RCC 7860 (cell line): ENCODE measurements around the gene XIRP2.

Experiments used
- DNase-seq: peaks from one replicate; pipeline ENCODE4 v3.0.0-alpha.2; 2015; ENCODE audit warnings: low spot score
- FAIRE-seq: peaks from 2 replicates; lab custom pipeline; 2012; peaks lifted over from hg19 to GRCh38; lab: Jason Lieb, UNC

The XIRP2 gene

GRCh38 chr2:166934817-166935216 is 46.5 kb downstream of the XIRP2 start:
- no peak for DNase-seq
- FAIRE-seq: no peak

GRCh38 chr2:166942377-166942776 is 54.1 kb downstream of the XIRP2 start:
- DNase-seq: no peak
- no peak for FAIRE-seq

- no peak for FAIRE-seq
- DNase-seq: no peak
Measured at GRCh38 chr2:166944909-166945308, 56.6 kb downstream of the XIRP2 start.

- FAIRE-seq (peak; percentile 83), DNase-seq (peak; percentile 72)
Measured at GRCh38 chr2:166957686-166958085, 69.4 kb downstream of the XIRP2 start.

- no peak for FAIRE-seq
- no peak for DNase-seq
Measured at GRCh38 chr2:166958986-166959481, 70.8 kb downstream of the XIRP2 start.

- no peak for DNase-seq
- FAIRE-seq: no peak
Measured at GRCh38 chr2:166959556-166959955, 71.3 kb downstream of the XIRP2 start.

GRCh38 chr2:166960702-166961270 is 72.5 kb downstream of the XIRP2 start:
- FAIRE-seq: no peak
- no peak for DNase-seq

- DNase-seq (no peak), FAIRE-seq (no peak)
Measured at GRCh38 chr2:166961933-166962332, 73.7 kb downstream of the XIRP2 start.

GRCh38 chr2:166969486-166969885 is 81.2 kb downstream of the XIRP2 start:
- DNase-seq (no peak), FAIRE-seq (no peak)

GRCh38 chr2:166972002-166972401 is 83.7 kb downstream of the XIRP2 start:
- FAIRE-seq (no peak), DNase-seq (no peak)

GRCh38 chr2:166972418-166972817 is 84.1 kb downstream of the XIRP2 start:
- DNase-seq (no peak), FAIRE-seq (no peak)

GRCh38 chr2:166984188-166984587 is 95.9 kb downstream of the XIRP2 start:
- FAIRE-seq: no peak
- no peak for DNase-seq

GRCh38 chr2:166984797-166985196 is 96.5 kb downstream of the XIRP2 start:
- no peak for FAIRE-seq
- no peak for DNase-seq

GRCh38 chr2:166994588-166995336 is 106.5 kb downstream of the XIRP2 start:
- FAIRE-seq: no peak
- DNase-seq: no peak

- FAIRE-seq: no peak
- no peak for DNase-seq
Measured at GRCh38 chr2:166996465-166996864, 108.2 kb downstream of the XIRP2 start.

- FAIRE-seq (no peak), DNase-seq (no peak)
Measured at GRCh38 chr2:167001165-167001564, 112.9 kb downstream of the XIRP2 start.

GRCh38 chr2:167005096-167005495 is 116.8 kb downstream of the XIRP2 start:
- no peak for FAIRE-seq

GRCh38 chr2:167013227-167013626 is 124.9 kb downstream of the XIRP2 start:
- no peak for FAIRE-seq
- DNase-seq: no peak

More at GRCh38 chr2:167005096-167005495, 116.8 kb downstream of the XIRP2 start:
- DNase-seq: no peak

- DNase-seq: no peak
- FAIRE-seq: no peak
Measured at GRCh38 chr2:167015806-167016205, 127.5 kb downstream of the XIRP2 start.

GRCh38 chr2:167017021-167017420 is 128.7 kb downstream of the XIRP2 start:
- DNase-seq (no peak), FAIRE-seq (no peak)

- DNase-seq (no peak), FAIRE-seq (no peak)
Measured at GRCh38 chr2:167018590-167018989, 130.3 kb downstream of the XIRP2 start.

- DNase-seq (no peak), FAIRE-seq (no peak)
Measured at GRCh38 chr2:167028503-167028902, 140.2 kb downstream of the XIRP2 start.
